VCaP (cell line): ENCODE data around the gene SH3TC2.

ENCODE experiments used
- H3K27ac ChIP-seq: fragments of 450-650 bp; 2 replicates; pipeline ENCODE4 v1.5.1; 2017
- CTCF ChIP-seq: fragments of 450-650 bp; conservative IDR thresholded peaks from 2 replicates; pipeline ENCODE4 v1.5.1; 2017; ENCODE audit warnings: mild to moderate bottlenecking, moderate library complexity

The SH3TC2 gene

GRCh38 chr5:149022200-149022599, 40.7 kb downstream of the SH3TC2 start:
- no peak for TF ChIP-seq CTCF

GRCh38 chr5:149019679-149020078, 43.2 kb downstream of the SH3TC2 start:
- peak overlapping the region; percentile 74 for H3K27ac ChIP-seq
- no peak for TF ChIP-seq CTCF

More at GRCh38 chr5:149022200-149022599, 40.7 kb downstream of the SH3TC2 start:
- H3K27ac ChIP-seq, result no peak overlapping the region

GRCh38 chr5:149018909-149019443, 43.9 kb downstream of the SH3TC2 start:
- H3K27ac ChIP-seq, result peak overlapping the region; percentile 74
- no peak for TF ChIP-seq CTCF

GRCh38 chr5:149017636-149018035, 45.2 kb downstream of the SH3TC2 start:
- no peak for TF ChIP-seq CTCF
- H3K27ac ChIP-seq, result peak overlapping the region; percentile 74

- TF ChIP-seq CTCF, result no peak
- no peak overlapping the region for H3K27ac ChIP-seq
Observed at GRCh38 chr5:149015561-149015960, 47.3 kb downstream of the SH3TC2 start.

- no peak for TF ChIP-seq CTCF
- H3K27ac ChIP-seq, result no peak overlapping the region
Observed at GRCh38 chr5:149015126-149015525, 47.7 kb downstream of the SH3TC2 start.

- H3K27ac ChIP-seq, result no peak overlapping the region
- no peak for TF ChIP-seq CTCF
Observed at GRCh38 chr5:149014571-149015031, 48.3 kb downstream of the SH3TC2 start.
